Transverse colon (tissue), 4 donors: ENCODE measurements around the gene MAST2. TPM values are rescaled to one million over a fixed set of nuclear protein-coding genes. Genes with fewer than 3 reads are reported as not detected.

Source experiments
- DNase-seq: peaks from one replicate; pipeline ENCODE4 v3.0.0-alpha.2; 2019
- H3K27ac ChIP-seq, 4 donors: fragments of 200-600 bp; sonication (generic); 2 replicates each; pipeline ENCODE4 v1.5.1; 2016 to 2018; ENCODE audit warnings: inconsistent platforms in 4 of 4
- H3K27me3 ChIP-seq: fragments of 200-600 bp; sonication (generic); 2 replicates; pipeline ENCODE4 v1.5.1; 2017; ENCODE audit warnings: inconsistent platforms
- H3K36me3 ChIP-seq, 4 donors: fragments of 200-600 bp; sonication (generic); 2 replicates each; pipeline ENCODE4 v1.5.1; 2017 to 2019; ENCODE audit warnings: inconsistent platforms in 4 of 4
- H3K4me1 ChIP-seq, 4 donors: fragments of 200-600 bp; sonication (generic); 2 replicates each; pipeline ENCODE4 v1.5.1; 2017 to 2020; ENCODE audit warnings: inconsistent platforms in 4 of 4
- H3K4me3 ChIP-seq, 4 donors: fragments of 200-600 bp; sonication (generic); 1 replicate in 1 of 4; 2 replicates in 3 of 4; pipeline versions ENCODE4 v1.5.1 to v1.6.1; 2017 to 2019; ENCODE audit warnings: inconsistent platforms in 4 of 4
- H3K9me3 ChIP-seq, 2 donors: fragments of 200-600 bp; sonication (generic); 2 replicates each; pipeline ENCODE4 v1.5.1; 2017 to 2019; ENCODE audit warnings: inconsistent platforms in 2 of 2
- POLR2A ChIP-seq: fragments of 450-650 bp; IDR thresholded peaks from one replicate; pipeline ENCODE4 v1.6.1; 2016; ENCODE audit warnings: antibody characterized with exemption, mild to moderate bottlenecking, moderate library complexity
- WGBS, 2 donors: methylation state at CpG; one replicate each; pipeline ENCODE4 v1.1.5; 2018; ENCODE audit warnings: low coverage in 1 of 2; 5-methylcytosine and 5-hydroxymethylcytosine counted together
- in situ Hi-C, 4 donors: fragments of 200-750 bp; cut with MboI; loops; one replicate each; pipeline versions ENCODE4 v1.15.0 to v1.15.1; 2017; ENCODE audit warnings: low sequenced_read_pairs in 3 of 4, low pct_ligation_motif_present in 1 of 4, low pct_unique_long_range_greater_than_20kb in 1 of 4
- intact Hi-C: fragments of 100-400 bp; cut with DNase I; formaldehyde crosslinking; loops from one replicate; pipeline ENCODE4 v1.15.1; 2023; ENCODE audit warnings: low total_unique reads
- total RNA-seq, 4 donors: library from RNA; depleted of rRNA; stranded (reverse); fragments of >200 nt; gene quantifications; one replicate each; pipeline ENCODE4 v1.1.0, GENCODE V29; 2016
- TF ChIP-seq, protein P1 (sequence below), 5 experiments: fragments of 200-600 bp in 3 of 5; fragments of 450-650 bp in 2 of 5; sonication (generic) in 3 of 5; IDR thresholded peaks; 1 replicate in 2 of 5; 2 replicates in 3 of 5; pipeline ENCODE4 v1.5.1; 2016 to 2017; ENCODE audit warnings: antibody characterized with exemption in 5 of 5, inconsistent platforms in 3 of 5, mild to moderate bottlenecking in 2 of 5, moderate library complexity in 1 of 5

MAST2 gene
- total RNA-seq, 4 donors from 2014 or later: 160 to 313 (median 161) TPM

DNA sequence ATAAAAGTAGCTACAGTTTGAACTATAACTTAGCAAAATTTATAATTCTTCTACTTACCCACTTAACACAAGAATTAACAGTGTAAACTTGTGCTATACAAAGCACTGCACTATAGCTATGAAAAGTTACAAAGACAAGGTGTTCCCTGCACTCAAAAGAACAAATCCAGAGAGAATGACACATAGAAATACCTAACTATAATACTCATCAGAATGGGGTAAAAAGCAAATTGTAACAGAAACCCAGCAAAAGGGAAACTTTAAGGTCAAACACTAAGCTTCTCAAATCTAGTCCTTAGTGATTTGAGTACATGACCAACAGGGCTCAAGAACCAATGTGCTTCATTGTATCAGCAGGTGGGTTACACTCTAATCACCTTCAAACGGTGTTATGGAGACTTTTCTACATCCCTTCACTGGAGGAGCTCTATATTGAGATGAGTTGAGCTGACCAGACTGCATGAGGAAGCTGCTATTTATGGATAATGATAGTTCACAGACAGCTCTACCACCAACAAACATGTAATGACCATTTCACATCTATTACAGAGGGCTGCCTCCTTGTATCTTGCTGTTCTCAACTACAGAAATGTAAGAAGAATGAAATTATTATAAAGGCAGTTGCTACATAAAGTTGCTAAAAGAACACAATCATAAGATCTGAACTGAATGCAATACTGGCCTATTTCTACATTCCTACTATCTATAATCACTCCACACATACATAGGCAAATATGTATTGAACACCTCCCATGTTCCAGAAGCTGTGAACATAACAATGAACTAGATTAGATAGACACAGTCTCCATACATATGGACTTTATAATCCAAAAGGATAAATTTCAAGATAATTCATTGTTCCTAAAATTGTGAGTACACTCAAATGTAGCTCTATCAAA is 281.4 kb downstream of the MAST2 start:
- H3K4me3 ChIP-seq: no peak overlapping the region
- no peaks in the 10 kb centered on the region for H3K27me3 ChIP-seq
- intact Hi-C loops: no loop called here
- WGBS, 2 donors: 81% methylated on average over 1 of the region's 1 CpG; no CpG with 5 or more reads in 1 of the 2 donors
- no peak overlapping the region for H3K27ac ChIP-seq
- H3K4me1 ChIP-seq: peaks cover 0 to 5% (median 0%) of the 10 kb centered on the region in 4 donors
- in situ Hi-C loops: no loop called here
- TF ChIP-seq, protein P1, sequence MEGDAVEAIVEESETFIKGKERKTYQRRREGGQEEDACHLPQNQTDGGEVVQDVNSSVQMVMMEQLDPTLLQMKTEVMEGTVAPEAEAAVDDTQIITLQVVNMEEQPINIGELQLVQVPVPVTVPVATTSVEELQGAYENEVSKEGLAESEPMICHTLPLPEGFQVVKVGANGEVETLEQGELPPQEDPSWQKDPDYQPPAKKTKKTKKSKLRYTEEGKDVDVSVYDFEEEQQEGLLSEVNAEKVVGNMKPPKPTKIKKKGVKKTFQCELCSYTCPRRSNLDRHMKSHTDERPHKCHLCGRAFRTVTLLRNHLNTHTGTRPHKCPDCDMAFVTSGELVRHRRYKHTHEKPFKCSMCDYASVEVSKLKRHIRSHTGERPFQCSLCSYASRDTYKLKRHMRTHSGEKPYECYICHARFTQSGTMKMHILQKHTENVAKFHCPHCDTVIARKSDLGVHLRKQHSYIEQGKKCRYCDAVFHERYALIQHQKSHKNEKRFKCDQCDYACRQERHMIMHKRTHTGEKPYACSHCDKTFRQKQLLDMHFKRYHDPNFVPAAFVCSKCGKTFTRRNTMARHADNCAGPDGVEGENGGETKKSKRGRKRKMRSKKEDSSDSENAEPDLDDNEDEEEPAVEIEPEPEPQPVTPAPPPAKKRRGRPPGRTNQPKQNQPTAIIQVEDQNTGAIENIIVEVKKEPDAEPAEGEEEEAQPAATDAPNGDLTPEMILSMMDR (IDR thresholded peaks at IDR 0.05): no peak
- TF ChIP-seq POLR2A: no peak
- no peak for DNase-seq
- no peaks in the 10 kb centered on the region for H3K9me3 ChIP-seq
- no peaks in the 10 kb centered on the region for H3K36me3 ChIP-seq

Other genes starting within 250 kb of the MAST2 start
- gene NASP, start 219.6 kb upstream of the MAST2 start, total RNA-seq: 10 to 100 TPM; 34.4 to 62.2 (median 37.5) TPM
- gene CCDC17, start 179.6 kb upstream of the MAST2 start, total RNA-seq: 10 to 100 TPM in 2 of 4 donors, 1 to 10 TPM in 2; 9.0 to 21.3 (median 10.0) TPM
- gene GPBP1L1, start 117.1 kb upstream of the MAST2 start, total RNA-seq: 100 to 1,000 TPM; 162 to 284 (median 222) TPM
- 10 to 100 TPM in 3 of 4 donors, 1 to 10 TPM in 1; 6.4 to 47.2 (median 28.0) TPM for gene TMEM69, start 115.4 kb upstream of the MAST2 start, total RNA-seq
- gene IPP, start 53.0 kb upstream of the MAST2 start, total RNA-seq: 10 to 100 TPM; 12.8 to 36.4 (median 15.8) TPM